ENCODE measurements around the gene SLC39A2. TPM values are rescaled to one million over a fixed set of nuclear protein-coding genes. Genes with fewer than 3 reads are reported as not detected.

Gene SLC39A2
- total RNA-seq, 2 donors from 2014 or later: not detected

DNA sequence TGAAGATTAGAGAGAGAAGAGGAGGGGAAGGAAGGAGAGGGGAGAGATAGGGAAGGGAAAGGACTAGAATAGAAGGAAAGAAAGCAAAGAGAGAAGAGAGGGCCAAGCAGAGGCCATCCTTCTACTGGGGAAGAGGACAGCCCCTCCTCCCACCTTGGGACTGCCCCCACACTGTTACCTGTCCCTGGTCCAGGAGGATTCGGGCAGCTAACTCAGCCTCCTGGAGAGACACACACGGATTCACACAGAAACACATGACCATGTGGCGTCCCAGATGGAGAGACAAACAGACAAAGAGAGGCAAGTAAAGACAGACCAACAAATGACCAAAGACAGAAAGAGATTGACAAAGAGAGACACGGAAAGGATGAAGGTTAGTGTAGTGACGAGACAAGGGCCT lies 23.6 kb downstream of the SLC39A2 start:
- DNase-seq: no peak
- intact Hi-C loops (cut with DNase I): no loop called here
- no peak for ATAC-seq

DNA sequence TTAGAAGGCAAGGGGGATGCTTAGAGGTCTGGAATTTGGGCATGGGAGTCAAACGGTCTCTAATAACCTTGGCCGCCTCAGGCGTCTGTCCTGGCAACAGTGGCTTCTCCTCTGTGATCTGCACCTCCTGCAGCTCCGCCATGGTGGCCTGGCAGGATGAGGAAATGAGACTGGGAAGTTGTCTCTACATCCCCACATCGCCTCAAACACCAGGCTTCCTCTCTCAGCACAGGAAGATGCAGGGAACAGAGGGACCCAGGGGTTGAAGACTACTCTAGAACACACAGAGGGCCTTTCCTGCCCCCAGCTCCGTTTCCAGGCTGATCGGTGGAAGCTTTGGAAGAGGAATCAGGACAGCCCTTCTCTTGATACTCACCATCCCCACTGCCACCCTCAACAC lies 24.1 kb downstream of the SLC39A2 start:
- DNase-seq: no peak
- intact Hi-C loops (cut with DNase I): no loop called here
- no peak for ATAC-seq

DNA sequence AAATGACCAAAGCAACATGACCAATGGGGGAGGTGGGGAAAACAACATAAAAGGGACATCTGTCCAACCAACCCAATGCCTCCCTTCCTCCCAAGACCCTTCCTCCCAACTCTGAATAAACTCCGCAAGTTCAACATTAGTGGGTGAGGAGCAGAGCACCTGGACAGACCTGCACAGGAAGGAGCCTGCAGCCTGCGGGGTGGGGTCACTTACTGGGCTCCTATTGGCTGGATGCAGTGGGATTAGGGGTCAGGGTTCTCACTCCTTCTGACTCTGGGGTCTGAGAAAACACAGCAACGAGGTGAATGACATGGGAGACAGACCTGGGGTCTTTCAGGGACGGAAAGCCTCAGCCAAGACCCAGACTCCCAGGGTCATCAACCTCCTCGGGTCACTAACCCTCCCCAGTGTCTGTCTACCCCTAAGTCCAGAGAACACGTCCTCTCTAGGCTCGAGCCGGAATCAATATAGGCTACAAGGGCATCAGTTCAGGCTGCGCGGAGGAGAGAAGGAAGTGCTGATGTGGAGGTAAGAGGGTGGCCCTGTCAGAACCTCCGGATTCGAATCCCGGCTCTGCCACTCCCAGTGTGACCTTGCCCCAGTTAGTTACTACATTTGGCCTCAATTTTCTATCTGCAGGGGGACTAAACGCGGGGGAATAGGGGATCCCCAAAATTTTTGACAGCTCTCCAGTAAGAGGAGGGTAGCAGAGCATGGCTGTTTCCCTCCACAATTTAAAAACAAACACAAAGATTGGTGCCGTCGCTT lies 24.9 kb downstream of the SLC39A2 start:
- peak in 1 of 2 donors; percentile 11 for ATAC-seq
- DNase-seq: no peak
- intact Hi-C loops (cut with DNase I): no loop called here

DNA sequence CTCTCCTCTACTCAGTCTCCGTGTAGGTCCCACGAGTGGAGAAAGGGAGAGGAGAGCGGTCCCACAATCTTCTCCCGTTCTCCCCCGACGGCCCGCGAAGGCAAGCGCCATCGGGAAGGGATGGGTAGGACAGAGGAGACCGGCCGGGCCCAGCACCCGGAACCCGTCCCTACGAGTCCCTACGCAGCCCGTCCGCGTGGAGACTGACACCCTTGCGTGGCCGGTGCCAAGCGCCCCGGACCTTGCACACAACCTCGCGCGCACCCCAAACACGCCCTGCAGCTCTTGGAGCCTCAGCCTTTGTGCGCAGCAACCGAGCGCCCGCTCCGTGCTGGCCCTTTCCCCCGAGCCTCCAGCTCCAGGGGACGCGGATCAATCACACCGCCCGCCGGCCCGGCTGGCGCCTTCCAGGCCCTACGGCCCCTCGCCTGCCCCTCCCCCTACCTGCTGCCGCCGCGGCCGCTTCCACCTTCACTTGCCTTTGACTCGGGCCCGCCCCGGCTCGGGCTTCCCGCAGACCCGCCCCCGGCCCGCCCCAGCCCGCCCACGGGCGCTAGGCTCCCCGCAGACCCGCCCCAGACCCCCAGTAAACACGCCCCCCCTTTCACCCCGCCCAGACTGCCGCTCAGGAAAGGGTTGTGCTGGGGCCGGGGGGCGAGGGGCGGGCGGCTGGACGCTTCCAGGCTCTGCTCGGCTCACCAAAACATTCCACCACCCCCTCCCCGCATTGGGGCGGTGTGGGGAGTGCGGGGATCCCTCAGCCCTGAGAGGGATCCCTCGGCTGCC lies 25.7 kb downstream of the SLC39A2 start, which contains the start of gene NDRG2:
Gene NDRG2, minus strand, starts transcription at position 477 of the 786 bp plus-strand sequence. CDS start 1,746 bp downstream, outside the sequence.
- peak; percentile 87 to 88 for ATAC-seq
- intact Hi-C loops (cut with DNase I): no loop called here
- DNase-seq: peak; percentile 86

DNA sequence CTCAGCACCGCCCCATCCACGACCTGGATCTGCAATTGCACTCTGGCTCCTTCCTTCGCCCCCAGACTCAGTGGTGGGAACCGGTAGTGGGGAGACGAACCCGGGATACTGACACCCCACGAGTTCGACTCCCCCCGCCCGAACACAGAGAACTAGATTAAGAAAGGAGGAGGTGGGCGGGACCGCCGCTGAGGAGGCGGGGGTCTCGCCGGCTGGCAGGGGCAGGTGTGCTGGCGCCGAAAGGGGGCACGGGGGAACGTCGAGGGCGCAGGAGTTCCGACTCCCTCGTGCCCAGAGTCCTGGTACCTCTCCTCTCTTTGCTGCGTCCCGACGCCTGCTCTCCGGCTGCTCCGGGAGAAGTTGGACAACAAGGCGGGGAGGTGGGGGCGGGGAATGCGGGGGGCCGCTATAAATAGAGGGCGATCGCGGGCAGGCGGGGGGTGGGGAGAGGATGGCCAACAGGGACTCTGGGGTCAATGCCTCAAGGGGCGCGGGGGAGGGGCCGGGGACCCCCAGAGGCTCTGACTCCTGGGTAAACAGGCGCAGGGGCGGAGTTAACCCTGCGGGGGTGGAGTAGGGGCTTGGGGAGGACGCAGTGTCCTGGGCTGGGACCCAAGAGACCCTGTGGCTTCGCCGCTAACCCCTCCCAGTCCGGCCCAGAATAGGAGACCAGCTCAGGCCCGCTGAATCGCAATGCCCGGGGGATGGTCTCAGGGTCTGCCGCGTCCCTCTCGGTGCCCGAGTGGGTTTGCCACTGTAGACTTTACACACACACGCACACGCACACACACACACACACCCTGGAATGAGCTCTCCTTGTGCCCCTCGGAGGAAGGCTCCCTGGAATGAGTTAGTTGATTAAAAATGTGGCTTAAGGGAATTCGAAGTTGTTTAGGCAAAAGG lies 26.5 kb downstream of the SLC39A2 start:
- intact Hi-C loops (cut with DNase I): no loop called here

DNA sequence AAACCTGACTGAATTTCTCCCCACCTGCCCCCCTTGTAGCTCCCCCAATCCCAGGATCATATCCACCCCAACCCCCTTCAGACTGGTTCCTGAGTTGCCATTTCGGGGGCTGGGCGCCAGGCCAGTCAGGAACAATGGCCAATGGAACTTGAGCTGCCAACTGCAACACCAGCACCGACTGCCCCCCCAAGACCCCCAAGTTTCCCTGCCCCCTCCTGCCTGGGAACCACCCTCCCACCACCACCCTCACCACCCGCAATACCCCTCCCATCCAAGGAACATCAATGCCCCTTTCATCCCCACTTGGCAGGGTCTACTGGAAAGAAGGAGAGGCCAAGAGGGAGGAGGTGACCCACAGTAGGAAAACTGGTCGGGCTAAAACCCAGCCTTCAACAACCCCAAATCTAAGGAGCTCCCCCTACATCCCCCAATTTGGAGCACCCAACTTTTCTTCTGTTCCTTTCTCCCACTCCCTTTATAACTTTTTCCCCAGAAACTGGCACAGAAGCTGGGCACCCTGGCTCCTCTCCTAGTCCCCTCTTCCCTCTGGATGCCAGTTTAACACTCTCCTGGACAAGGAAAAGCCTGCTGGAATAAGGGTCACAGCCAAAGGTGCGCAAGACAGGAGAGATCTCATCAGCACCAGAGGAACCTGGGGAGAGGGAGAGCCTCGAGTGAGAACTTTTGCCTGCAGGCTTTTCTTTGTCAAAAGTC lies 27.3 kb downstream of the SLC39A2 start:
- DNase-seq: no peak
- intact Hi-C loops (cut with DNase I): no loop called here
- ATAC-seq: no peak

More for the DNA sequence above, 26.5 kb downstream of the SLC39A2 start:
- peak; percentile 82 for DNase-seq
- peak; percentile 66 to 71 for ATAC-seq

DNA sequence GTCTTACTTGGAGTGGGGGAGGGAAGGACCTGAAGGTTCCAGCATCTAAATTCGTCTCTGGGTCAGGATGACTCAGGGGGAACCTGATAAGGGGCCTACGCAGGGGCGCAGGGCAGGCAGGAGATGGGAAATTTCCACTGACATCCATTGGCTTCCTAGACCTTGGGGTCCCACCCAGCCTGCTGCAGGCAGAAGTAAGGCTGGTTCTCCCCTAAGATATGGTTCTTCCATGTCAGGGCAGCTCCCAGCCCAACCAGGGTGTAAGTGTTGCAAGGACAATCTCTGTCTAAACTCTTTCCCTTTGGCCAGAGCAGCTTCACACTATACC lies 27.9 kb downstream of the SLC39A2 start:
- peak; percentile 60 for DNase-seq
- ATAC-seq: peak in 1 of 2 donors; percentile 25

DNA sequence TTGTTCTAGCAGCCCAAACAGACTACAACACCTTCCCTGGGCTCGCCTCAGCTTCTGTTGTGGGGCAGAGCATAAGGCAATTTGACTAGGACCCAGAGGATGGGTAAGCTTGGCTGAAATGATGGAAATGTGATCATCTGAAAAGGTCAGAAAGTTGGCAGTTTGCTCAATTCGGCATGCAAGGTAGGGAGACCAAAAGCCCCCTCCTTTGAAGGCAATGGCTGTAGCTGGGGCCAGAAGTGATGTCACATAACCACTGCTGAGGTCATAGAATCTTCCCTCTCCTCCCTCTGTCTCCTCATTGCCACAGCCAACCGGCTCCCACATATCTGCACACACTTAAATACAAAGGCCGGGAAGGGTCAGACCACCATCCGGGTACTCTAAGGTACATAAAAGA lies 30.8 kb downstream of the SLC39A2 start, which contains the start of gene TPPP2:
Gene TPPP2, plus strand, starts transcription at position 301 of the 400 bp plus-strand sequence. CDS start 365 bp downstream, outside the sequence.
- no peak for ATAC-seq
- intact Hi-C loops (cut with DNase I): no loop called here
- DNase-seq: no peak

More for the DNA sequence above, 27.9 kb downstream of the SLC39A2 start:
- intact Hi-C loops (cut with DNase I): no loop called here

DNA sequence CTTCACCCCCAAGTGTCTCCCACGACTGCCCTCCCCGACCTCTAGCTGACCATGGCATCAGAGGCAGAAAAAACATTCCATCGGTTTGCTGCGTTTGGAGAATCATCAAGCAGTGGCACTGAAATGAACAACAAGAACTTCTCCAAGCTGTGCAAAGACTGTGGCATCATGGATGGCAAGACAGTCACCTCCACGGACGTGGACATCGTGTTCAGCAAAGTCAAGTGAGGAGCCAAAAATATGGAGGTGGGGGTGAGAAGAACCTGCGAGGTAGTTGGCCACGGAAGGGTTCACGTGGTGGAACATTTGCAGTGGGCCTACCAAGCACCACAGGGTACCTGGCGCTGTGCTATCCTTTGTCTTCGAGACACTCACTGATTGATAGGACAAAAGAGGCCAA lies 31.4 kb downstream of the SLC39A2 start:
- ATAC-seq (no peak), DNase-seq (no peak)
- intact Hi-C loops (cut with DNase I): no loop called here

DNA sequence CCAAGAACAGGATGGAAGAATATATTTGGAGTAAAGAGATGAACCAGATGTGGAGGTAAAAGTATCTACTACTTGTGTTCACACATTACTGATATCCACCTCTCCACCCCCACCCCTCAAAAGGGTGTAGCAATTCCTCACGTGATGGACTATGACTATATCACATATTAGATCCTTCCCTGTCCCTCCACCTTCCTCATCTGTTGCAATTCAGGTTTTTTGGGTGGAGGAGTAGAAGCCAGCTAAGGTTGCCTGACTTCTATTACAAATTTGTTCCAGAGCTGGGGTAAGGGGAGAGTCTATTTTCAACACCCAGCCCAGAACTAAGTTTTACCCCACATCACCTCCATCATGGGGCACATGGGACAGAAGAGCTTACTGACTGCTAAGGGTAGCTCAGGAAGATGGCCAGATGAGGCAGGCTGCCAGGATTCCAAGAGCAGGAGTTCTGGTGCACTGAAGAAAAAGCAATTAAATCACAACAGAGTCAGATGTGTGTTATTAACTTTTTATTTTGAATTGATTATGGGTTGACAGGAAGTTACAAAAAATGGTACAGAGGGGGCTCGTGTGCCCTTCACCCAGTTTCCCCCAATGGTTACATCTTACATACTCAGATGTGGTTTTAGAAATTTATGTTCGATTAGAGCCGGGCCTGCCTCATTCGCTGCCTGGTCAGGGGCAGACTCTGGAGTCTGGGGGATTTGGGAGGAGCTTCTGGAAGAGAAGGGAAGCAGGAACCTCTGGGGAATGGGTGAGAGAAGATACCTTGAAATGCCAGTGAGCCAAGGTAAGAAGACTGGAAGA lies 33.4 kb downstream of the SLC39A2 start:
- ATAC-seq (no peak), DNase-seq (no peak)
- intact Hi-C loops (cut with DNase I): no loop called here

DNA sequence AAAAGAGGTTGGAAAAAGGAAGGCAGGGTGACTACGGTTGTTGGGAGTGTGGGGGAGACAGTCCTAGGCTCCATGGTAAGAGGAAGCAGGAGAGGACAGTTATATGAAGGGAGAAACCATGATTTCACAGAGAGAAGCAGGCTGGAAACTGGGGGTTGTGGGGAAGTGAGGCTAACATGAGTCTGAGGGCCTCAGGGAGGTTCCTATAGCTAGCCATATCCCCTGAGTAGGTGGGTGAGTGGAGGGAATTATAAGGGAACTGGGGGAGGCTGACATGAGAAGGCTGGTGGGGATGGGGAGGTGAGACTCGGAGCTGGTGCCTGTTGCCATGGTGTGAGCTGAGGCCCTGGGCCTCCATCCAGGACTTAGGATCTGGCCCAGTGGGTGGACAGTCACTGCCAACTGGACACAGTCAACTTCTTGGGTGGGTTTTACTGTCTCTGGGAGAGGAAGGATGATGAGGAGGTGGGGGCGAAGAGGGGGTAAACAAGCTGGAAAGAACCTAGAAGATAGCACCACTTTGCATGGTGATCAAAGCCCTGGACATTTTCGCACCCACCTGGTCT lies 34.1 kb downstream of the SLC39A2 start:
- no peak for DNase-seq
- intact Hi-C loops (cut with DNase I): no loop called here
- ATAC-seq: no peak

DNA sequence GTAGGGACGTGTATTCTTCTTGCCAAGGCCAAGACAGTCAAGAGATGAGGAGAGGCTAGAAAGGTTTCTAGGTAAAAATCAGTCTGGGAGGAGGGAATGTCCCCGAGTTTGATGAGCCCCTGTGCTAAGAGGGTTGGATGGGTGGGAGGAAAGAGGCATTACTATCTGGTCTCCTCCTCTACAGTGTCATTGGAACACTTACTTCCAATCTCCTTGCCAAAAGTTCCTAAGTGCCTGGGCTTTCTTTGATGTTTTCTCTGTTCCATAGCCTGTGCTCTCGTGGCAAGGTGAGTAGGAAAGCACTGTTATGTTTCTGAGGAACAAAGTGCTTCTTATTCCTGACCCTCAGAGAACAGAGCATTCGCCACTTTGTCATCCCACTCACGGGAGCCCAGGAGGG lies 35.6 kb downstream of the SLC39A2 start, which contains the start of gene RNASE13:
Gene RNASE13, minus strand, starts transcription at position 101 of the 400 bp plus-strand sequence. CDS start 519 bp downstream, outside the sequence.
- DNase-seq (no peak), ATAC-seq (no peak)
- intact Hi-C loops (cut with DNase I): no loop called here

DNA sequence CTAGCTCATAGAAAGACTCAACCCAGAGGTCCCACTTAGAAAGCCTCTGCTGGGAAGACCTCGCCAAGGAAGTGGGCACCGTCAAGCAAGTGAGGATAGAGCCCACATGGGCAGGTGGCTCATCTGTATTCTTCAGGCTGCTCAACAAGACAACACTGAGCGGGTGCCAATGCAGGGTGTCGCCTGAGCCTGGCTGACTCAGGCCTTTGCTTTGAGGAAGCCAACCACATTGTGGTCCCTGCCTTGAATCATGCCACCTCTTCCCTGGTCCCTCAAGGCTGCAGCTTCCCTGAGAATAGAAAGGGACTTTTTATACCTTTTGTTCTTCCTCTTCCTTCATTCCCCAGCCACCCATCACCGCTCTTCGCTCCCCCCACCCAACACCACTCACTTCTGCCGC lies 37.7 kb downstream of the SLC39A2 start:
- no peak for DNase-seq
- intact Hi-C loops (cut with DNase I): no loop called here
- no peak for ATAC-seq

DNA sequence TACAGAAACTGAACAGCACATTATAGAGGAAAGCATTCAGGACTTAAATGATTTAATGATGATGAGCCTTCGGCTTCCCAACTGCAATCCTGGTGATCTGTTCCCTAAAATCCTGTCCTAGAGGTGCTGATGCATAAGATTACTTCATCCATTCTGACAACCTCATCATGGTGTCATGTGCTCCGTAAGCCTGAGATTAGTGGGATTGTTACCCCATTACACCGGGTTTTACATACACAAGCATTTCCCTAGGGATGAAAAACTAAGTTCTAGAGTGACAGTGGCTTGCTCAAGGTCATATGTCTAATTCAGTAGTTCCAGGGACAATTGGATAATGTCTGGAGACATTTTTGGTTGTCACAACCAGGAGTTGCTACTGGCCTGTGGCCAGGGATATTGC lies 38.1 kb downstream of the SLC39A2 start:
- no peak for DNase-seq
- ATAC-seq: no peak
- intact Hi-C loops (cut with DNase I): no loop called here

DNA sequence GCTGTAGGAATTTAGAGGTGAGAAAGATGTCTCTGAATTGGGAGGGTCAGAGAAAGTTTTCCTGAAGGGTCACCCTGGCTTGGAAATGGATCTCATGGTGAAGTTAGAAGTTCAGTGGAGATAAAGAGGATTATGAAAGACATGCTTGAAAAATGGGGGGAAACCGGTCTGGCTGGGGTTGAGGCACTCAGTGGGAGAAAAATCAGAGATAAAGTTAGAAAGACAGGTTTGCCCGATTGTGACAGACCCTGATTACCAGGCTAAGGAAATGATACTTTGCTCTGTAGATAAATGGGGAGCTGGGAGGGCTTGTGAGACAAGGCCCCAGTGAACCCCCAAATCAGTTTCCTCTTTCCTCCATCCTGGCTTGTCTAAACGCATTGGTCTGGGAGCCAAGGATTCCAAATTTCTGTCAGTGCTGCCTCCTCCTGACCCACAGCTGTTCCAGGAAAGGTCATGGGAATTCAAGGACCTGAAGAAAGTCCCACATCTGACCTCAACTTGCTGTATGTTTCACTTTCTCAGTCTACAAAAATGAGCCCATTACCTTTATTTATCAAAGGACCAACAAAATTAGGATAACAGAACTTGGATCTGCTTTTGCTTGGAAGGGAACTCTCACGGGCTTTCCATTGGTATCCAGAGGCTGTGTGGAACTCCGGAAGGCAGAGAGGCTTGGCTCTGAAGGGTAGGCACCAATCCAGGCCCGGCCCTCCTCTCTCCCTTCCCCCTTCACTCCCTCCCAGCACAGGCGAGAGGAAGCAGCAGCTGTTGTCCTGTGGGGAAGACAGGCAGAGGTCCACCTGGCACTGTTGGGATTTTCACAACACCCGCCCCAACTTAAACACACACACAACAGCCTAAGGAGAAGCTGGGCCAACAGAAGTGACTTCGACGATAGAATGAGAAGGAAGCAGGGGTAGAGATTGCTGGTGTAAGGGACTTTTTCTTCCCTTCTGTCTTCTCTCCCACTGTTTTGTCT lies 39.6 kb downstream of the SLC39A2 start:
- DNase-seq: peak; percentile 83
- peak; percentile 92 to 96 for ATAC-seq
- intact Hi-C loops (cut with DNase I): loop anchor here in 1 of 2 donors (1.0 kb wide), 1 partner anchor 24 kb away; no protein-coding TSS in a partner anchor
